ENCODE measurements around the gene ATP6V0C. TPM values are rescaled to one million over a fixed set of nuclear protein-coding genes. Genes with fewer than 3 reads are reported as not detected.
A peak's percentile ranks its signal among the peaks of the same experiment; 100 is the strongest.
"Not testable (repeated sequence)": the region's sequence is repeated elsewhere in the genome, so short reads cannot be mapped to it uniquely, and the experiment has no call there.

Gene ATP6V0C
- total RNA-seq, 2 experiments from 2014 or later, result 103 to 111 TPM

- Mint-ChIP-seq H3K9me3 (no peaks in the 10 kb centered on the region), H3K27ac (peak overlapping the region; percentile 99), H3K36me3 (ENCODE audit: low read depth) (no peaks in the 10 kb centered on the region), H3K4me1 (peaks cover 27% of the 10 kb centered on the region), H3K4me3 (peak overlapping the region; percentile 90), H3K27me3 (no peaks in the 10 kb centered on the region)
- POLR2A ChIA-PET, result interaction anchor here (1.5 kb wide), 1 partner anchor 11 kb away, joined by 7 read pairs; the partner anchor contains the start of gene AMDHD2
- CTCF ChIA-PET, result interaction anchor here (1.4 kb wide), 1 partner anchor 12 kb away, joined by 7 read pairs; the partner anchor contains the start of gene AMDHD2
- DNase-seq, result peak; percentile 98
Observed at GRCh38 chr16:2531696-2532493, 18.1 kb downstream of the ATP6V0C start.

GRCh38 chr16:2532494-2533141 is 18.9 kb downstream of the ATP6V0C start:
- Mint-ChIP-seq H3K27me3 (no peaks in the 10 kb centered on the region), H3K4me3 (peak overlapping the region; percentile 90), H3K4me1 (peaks cover 31% of the 10 kb centered on the region), H3K27ac (peak overlapping the region; percentile 99), H3K36me3 (ENCODE audit: low read depth) (no peaks in the 10 kb centered on the region), H3K9me3 (no peaks in the 10 kb centered on the region)
- DNase-seq, result peak; percentile 61
- ChIA-PET POLR2A (interaction anchor here (0.6 to 1.5 kb wide), 2 partner anchors 12 to 177 kb away, joined by 3 to 7 read pairs; partner anchors contain the start of gene AMDHD2), CTCF (interaction anchor here (1.1 to 1.4 kb wide), 2 partner anchors 12 to 60 kb away, joined by 4 to 7 read pairs; partner anchors contain the start of gene AMDHD2)

GRCh38 chr16:2533142-2533755 is 19.5 kb downstream of the ATP6V0C start:
- POLR2A ChIA-PET, result interaction anchor here (0.6 to 1.5 kb wide), 2 partner anchors 13 to 178 kb away, joined by 3 to 7 read pairs; partner anchors contain the start of gene AMDHD2
- H3K36me3 Mint-ChIP-seq (ENCODE audit: low read depth); H3K9me3 Mint-ChIP-seq; DNase-seq; H3K27me3 Mint-ChIP-seq: not testable (repeated sequence)
- Mint-ChIP-seq H3K27ac (peak overlapping the region; percentile 99), H3K4me3 (peak overlapping the region; percentile 90), H3K4me1 (peaks cover 31% of the 10 kb centered on the region)
- CTCF ChIA-PET, result interaction anchor here (1.1 to 1.4 kb wide), 2 partner anchors 13 to 60 kb away, joined by 4 to 7 read pairs; partner anchors contain the start of gene AMDHD2

- ChIA-PET POLR2A (no interaction called here), CTCF (interaction anchor here (1.1 kb wide), 1 partner anchor 59 kb away, joined by 4 read pairs; no protein-coding TSS in a partner anchor)
- H3K27me3 Mint-ChIP-seq, result no peaks in the 10 kb centered on the region
- no peak for DNase-seq
- H3K4me1 Mint-ChIP-seq, result peaks cover 34% of the 10 kb centered on the region
- peak overlapping the region; percentile 48 for H3K4me3 Mint-ChIP-seq
- H3K9me3 Mint-ChIP-seq, result no peaks in the 10 kb centered on the region
- peaks cover 2% of the 10 kb centered on the region for H3K36me3 Mint-ChIP-seq (ENCODE audit: low read depth)
- peak overlapping the region; percentile 99 for H3K27ac Mint-ChIP-seq
Observed at GRCh38 chr16:2533912-2534311, 20.2 kb downstream of the ATP6V0C start.

DNA sequence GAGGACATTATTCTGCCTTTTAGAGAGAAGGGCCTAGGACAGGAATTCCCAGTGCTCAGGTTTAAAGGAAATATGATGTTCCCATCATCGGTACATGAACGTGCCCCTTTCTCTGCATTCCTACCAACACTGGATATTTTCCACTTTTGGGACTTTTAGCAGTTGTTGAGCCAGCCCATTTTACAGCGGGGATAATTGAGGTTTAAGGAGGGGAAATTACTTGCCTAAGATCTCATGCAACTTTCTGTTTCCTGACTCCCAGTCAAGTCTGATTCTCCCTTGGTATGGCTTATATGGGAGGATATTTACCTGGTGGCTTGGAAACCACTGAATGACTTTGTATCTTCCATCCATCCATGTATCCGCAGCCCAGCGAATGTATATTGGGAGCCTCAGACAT is 20.6 kb downstream of the ATP6V0C start:
- CTCF ChIA-PET, result interaction anchor here (0.7 kb wide), 1 partner anchor 1925 kb away, joined by 6 read pairs; no protein-coding TSS in a partner anchor
- DNase-seq; H3K4me3 Mint-ChIP-seq; POLR2A ChIA-PET; H3K27me3 Mint-ChIP-seq; H3K9me3 Mint-ChIP-seq; H3K36me3 Mint-ChIP-seq (ENCODE audit: low read depth): not testable (repeated sequence)
- peak overlapping the region; percentile 99 for H3K27ac Mint-ChIP-seq
- H3K4me1 Mint-ChIP-seq, result peaks cover 37% of the 10 kb centered on the region

- DNase-seq, result no peak
- CTCF ChIA-PET, result interaction anchor here (0.6 kb wide), 1 partner anchor 15 kb away, joined by 3 read pairs; no protein-coding TSS in a partner anchor
- H3K4me3 Mint-ChIP-seq, result no peak overlapping the region
- POLR2A ChIA-PET, result no interaction called here
- peaks cover 48% of the 10 kb centered on the region for H3K4me1 Mint-ChIP-seq
- peak overlapping the region; percentile 68 for H3K27ac Mint-ChIP-seq
- H3K27me3 Mint-ChIP-seq, result no peaks in the 10 kb centered on the region
- H3K36me3 Mint-ChIP-seq (ENCODE audit: low read depth), result peaks cover 2% of the 10 kb centered on the region
- no peaks in the 10 kb centered on the region for H3K9me3 Mint-ChIP-seq
Observed at GRCh38 chr16:2535625-2536013, 21.9 kb downstream of the ATP6V0C start.

DNA sequence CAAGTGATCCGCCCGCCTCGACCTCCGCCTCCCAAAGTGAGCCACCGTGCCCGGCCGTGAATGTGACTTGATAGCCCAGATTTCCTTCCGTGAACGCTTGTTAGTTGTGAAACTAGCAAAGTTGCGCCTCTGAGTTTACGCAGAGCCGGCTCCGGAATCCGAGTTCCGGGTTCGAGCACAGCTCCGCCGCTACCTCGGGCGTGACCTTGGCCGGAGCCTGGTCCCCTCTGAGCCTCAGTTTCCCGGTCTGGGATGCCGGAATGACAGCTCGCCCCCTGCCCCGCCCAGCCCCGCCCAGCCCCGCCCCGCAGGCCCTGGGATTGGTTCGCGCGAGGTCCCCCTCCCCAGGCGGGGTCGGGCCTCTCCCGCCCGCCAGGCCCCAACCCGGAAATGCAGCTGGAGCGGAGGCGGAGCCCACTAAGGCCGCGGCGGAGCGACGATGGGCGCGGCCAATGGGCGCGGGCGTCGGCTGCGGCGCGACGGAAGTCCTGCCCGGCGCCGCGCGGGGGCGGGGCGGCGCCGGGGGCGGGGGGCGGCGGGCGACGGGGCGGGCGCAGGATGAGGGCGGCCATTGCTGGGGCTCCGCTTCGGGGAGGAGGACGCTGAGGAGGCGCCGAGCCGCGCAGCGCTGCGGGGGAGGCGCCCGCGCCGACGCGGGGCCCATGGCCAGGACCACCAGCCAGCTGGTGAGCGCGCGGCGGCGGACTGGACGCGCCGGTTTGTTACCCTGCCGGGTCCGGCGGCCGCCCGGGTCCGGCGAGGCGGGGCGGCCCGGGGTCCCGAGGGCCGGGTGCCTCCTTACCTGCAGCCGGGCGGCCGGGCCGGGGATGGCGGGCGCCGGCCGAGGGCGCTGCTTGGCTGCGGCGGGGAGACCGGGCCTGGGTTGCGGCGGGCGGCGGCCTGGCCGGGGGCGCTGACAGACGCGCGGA is 24.0 kb downstream of the ATP6V0C start, which contains the start of gene PDPK1:
Gene PDPK1, plus strand, starts transcription at position 571 of the 929 bp plus-strand sequence. Its CDS starts 92 bp downstream, at position 663.
- H3K27ac Mint-ChIP-seq, result peak within 1 kb of the TSS; percentile 95
- DNase-seq, result peak; percentile 93
- ChIA-PET CTCF (no interaction called here), POLR2A (interaction anchor here (0.8 kb wide), 1 partner anchor 1896 kb away, joined by 3 read pairs; no protein-coding TSS in a partner anchor)
- H3K27me3 Mint-ChIP-seq, result no peaks in the 10 kb centered on the region
- H3K4me1 Mint-ChIP-seq, result peaks cover 46% of the 10 kb centered on the region
- peaks cover 5% of the 10 kb centered on the region for H3K36me3 Mint-ChIP-seq (ENCODE audit: low read depth)
- H3K4me3 Mint-ChIP-seq, result peak within 1 kb of the TSS; percentile 83
- H3K9me3 Mint-ChIP-seq, result no peaks in the 10 kb centered on the region

- DNase-seq; H3K9me3 Mint-ChIP-seq; H3K27me3 Mint-ChIP-seq; POLR2A ChIA-PET; H3K36me3 Mint-ChIP-seq (ENCODE audit: low read depth): not testable (repeated sequence)
- Mint-ChIP-seq H3K27ac (peak overlapping the region; percentile 36), H3K4me3 (peak overlapping the region; percentile 74), H3K4me1 (peaks cover 36% of the 10 kb centered on the region)
- CTCF ChIA-PET, result interaction anchor here (0.6 to 0.7 kb wide), 2 partner anchors 233 to 314 kb away, joined by 3 to 4 read pairs; no protein-coding TSS in a partner anchor
Observed at GRCh38 chr16:2539192-2539844, 25.6 kb downstream of the ATP6V0C start.

- POLR2A ChIA-PET; H3K27me3 Mint-ChIP-seq; H3K36me3 Mint-ChIP-seq (ENCODE audit: low read depth); H3K9me3 Mint-ChIP-seq; CTCF ChIA-PET: not testable (repeated sequence)
- Mint-ChIP-seq H3K4me3 (peak overlapping the region; percentile 74), H3K4me1 (peaks cover 36% of the 10 kb centered on the region), H3K27ac (peak overlapping the region; percentile 36)
- peak; percentile 37 for DNase-seq
Observed at GRCh38 chr16:2539845-2540458, 26.2 kb downstream of the ATP6V0C start.

GRCh38 chr16:2540912-2541311 is 27.2 kb downstream of the ATP6V0C start:
- H3K27me3 Mint-ChIP-seq; POLR2A ChIA-PET; CTCF ChIA-PET; H3K9me3 Mint-ChIP-seq; H3K36me3 Mint-ChIP-seq (ENCODE audit: low read depth); H3K4me3 Mint-ChIP-seq; DNase-seq: not testable (repeated sequence)
- peak overlapping the region; percentile 71 for H3K27ac Mint-ChIP-seq
- H3K4me1 Mint-ChIP-seq, result peaks cover 36% of the 10 kb centered on the region

GRCh38 chr16:2541409-2541808 is 27.7 kb downstream of the ATP6V0C start:
- DNase-seq; H3K9me3 Mint-ChIP-seq; H3K4me3 Mint-ChIP-seq; H3K27me3 Mint-ChIP-seq; H3K36me3 Mint-ChIP-seq (ENCODE audit: low read depth); POLR2A ChIA-PET; CTCF ChIA-PET: not testable (repeated sequence)
- Mint-ChIP-seq H3K27ac (peak overlapping the region; percentile 71), H3K4me1 (peaks cover 35% of the 10 kb centered on the region)
